ENCODE results near the gene CISH.

The CISH gene

DNA sequence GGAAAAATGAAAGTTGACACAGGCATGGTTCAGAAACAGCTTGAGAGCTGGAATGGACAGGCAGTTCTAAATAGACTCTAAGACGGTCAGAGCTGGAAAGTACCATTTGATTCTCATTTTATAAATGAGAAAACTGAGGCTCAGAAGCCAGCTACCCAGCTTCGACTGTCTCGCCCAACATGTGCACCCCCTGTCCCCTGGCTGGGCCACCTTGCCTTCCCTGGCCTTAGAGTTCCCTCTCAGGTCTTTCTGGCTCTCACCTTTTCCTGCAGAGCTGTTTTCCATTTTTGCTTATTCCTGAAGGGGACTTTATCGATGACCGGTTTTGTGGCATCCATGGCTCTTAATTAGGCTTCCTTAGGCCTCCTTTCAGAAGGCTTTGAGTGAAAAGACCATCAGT lies 45.8 kb upstream of the CISH start:
- Histone ChIP-seq H3K27me3 (ENCODE audit: insufficient read depth, low read depth, severe bottlenecking) (no peaks in the 10 kb centered on the region), H3K9me3 (ENCODE audit: severe bottlenecking) (no peaks in the 10 kb centered on the region), H3K4me3 (ENCODE audit: low read depth, low read length) (no peak overlapping the region), H3K27ac (no peak overlapping the region), H3K36me3 (no peaks in the 10 kb centered on the region)
- TF ChIP-seq, protein P1, sequence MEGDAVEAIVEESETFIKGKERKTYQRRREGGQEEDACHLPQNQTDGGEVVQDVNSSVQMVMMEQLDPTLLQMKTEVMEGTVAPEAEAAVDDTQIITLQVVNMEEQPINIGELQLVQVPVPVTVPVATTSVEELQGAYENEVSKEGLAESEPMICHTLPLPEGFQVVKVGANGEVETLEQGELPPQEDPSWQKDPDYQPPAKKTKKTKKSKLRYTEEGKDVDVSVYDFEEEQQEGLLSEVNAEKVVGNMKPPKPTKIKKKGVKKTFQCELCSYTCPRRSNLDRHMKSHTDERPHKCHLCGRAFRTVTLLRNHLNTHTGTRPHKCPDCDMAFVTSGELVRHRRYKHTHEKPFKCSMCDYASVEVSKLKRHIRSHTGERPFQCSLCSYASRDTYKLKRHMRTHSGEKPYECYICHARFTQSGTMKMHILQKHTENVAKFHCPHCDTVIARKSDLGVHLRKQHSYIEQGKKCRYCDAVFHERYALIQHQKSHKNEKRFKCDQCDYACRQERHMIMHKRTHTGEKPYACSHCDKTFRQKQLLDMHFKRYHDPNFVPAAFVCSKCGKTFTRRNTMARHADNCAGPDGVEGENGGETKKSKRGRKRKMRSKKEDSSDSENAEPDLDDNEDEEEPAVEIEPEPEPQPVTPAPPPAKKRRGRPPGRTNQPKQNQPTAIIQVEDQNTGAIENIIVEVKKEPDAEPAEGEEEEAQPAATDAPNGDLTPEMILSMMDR (IDR thresholded peaks at IDR 0.05; ENCODE audit: low read depth, low read length) = no peak
- no peak for DNase-seq

DNA sequence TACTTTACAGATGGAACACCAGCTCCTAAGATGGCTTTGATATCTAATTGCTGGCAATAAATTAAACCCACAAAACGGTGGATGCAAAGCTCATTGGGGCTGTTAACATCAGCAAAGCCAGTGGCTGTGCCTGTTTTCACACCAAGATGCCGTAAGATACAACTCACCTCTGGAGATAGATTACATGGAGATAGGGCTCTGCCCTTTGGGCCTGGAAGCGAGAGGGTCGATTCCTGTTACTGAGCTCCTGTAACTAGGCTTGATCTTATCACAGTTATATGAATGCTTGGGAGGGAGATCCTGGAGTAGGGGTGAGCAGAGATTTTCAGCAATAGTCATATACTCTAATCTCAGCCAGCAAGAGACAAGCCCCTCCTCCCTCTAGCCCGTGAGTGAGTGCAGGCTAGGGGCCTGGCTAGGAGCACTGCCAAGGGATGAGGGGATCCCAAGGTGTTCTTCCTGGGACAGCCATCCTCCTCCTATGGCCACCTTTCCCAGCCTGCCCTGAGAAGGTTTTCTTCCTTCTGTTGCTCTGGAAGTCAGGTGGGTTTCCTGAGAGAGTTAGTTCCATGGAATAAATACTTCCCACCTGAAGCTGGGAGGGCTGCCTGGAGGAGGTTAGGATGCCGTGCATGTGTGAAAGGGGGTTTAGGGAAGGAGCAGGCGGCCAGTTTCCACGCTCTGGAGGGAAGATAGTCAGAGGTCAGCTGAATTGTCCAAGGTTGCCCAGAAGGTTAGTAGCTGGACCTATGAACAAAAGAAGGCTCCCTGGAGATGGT lies 45.0 kb upstream of the CISH start:
- TF ChIP-seq, protein P1 (IDR thresholded peaks at IDR 0.05; ENCODE audit: low read depth, low read length) = no peak
- Histone ChIP-seq H3K27me3 (ENCODE audit: insufficient read depth, low read depth, severe bottlenecking) (no peaks in the 10 kb centered on the region), H3K36me3 (no peaks in the 10 kb centered on the region), H3K27ac (peak overlapping the region; percentile 86; the same call in 1 of the 2 replicates), H3K4me3 (ENCODE audit: low read depth, low read length) (no peak overlapping the region), H3K9me3 (ENCODE audit: severe bottlenecking) (no peaks in the 10 kb centered on the region)
- DNase-seq = no peak

DNA sequence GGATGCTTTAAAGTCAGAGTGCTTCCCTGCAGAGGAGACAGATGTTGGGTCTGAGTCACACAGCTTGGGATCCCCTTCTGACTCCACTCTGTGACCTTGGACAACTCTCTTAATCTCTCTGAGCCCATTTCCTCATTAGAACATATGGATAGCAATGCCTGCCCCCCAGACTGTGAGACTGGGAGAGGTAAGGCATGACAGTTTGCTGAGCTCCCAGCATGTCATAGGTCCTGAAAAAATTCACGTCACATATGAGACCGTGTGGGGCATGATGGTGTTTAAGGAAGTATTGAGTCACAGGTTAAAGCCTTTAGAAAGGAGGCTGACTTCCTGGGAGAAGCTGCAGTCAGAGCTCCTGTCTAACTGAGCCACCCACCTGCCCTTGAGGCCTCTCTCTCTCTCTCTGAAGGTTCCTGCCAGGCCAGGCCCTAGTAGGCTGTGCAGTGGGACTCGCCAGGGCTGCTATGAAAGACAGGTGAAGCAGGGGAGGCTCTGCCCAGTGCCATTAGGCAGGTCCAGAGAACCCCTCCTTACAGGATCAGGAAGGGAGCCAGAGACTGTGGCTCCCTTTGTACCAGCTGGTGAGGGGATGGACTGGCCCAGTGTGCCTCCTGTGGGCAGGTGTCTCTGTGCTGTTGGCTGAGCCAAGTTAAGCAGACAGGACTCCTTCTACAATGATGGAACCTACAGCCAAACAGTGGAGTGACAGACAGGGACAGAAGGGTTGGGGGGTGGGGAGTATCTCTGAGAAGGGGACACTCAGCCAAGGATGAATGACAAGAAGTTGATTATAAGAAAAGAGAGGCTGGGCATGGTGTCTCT lies 43.6 kb upstream of the CISH start:
- Histone ChIP-seq H3K4me3 (ENCODE audit: low read depth, low read length) (no peak overlapping the region), H3K36me3 (no peaks in the 10 kb centered on the region), H3K9me3 (ENCODE audit: severe bottlenecking) (no peaks in the 10 kb centered on the region), H3K27ac (peak overlapping the region; percentile 86), H3K27me3 (ENCODE audit: insufficient read depth, low read depth, severe bottlenecking) (no peaks in the 10 kb centered on the region)
- TF ChIP-seq, protein P1 (IDR thresholded peaks at IDR 0.05; ENCODE audit: low read depth, low read length) = no peak
- DNase-seq = peak; percentile 87

DNA sequence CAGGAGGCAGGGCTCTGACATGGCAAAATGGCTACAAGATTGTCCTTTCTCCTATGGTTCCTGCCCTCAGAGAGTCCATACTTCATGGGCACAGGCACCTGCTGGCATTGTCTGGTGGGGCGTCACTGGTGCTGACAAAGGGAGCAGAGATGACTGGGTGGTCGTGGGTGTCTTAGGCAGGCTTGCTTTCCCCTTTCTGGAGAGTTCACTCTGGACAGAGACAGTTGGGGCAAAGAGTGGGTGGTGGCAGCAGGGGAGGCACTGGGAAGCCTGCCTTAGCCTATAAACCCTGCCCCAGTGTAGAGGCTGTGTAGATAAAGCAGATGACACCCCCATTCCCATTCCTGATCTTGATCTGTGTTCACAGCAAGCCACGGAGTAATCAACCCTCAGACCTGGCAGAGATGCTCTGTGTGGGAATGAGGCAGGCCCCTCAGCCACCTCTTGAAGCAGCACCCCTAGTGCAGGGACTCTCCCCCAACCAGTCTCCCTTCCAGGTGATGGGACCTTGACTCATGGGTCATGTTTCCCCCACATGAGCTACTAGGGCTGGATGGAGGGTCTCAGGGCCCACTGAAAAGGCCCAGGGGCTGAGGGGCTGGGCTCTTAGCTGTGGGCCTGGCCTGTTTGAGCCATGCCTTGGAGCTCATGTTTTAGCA lies 42.5 kb upstream of the CISH start:
- no peak for DNase-seq
- TF ChIP-seq, protein P1 (IDR thresholded peaks at IDR 0.05; ENCODE audit: low read depth, low read length) = no peak
- Histone ChIP-seq H3K9me3 (ENCODE audit: severe bottlenecking) (no peaks in the 10 kb centered on the region), H3K4me3 (ENCODE audit: low read depth, low read length) (no peak overlapping the region), H3K27me3 (ENCODE audit: insufficient read depth, low read depth, severe bottlenecking) (no peaks in the 10 kb centered on the region), H3K36me3 (no peaks in the 10 kb centered on the region), H3K27ac (peak overlapping the region; percentile 86)

DNA sequence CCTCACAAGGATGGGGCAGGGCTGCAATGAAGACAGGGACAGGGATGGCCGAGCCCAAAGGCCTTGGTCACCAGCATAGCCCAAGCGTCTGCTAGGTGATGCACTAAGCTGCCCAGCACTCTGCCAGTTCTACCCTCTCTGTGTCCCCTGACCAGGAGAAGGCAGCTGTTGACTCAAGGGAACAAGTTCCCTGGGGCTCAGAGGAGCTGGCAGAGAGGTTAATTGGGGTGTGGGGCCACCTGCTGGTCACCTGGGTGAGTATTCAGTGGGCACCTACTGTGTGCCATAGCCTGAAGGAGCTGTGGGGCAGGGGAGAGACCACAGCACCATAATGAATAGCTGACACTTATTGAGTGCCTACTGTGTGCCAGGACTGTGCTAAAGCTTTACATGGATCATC lies 41.1 kb upstream of the CISH start:
- Histone ChIP-seq H3K27me3 (ENCODE audit: insufficient read depth, low read depth, severe bottlenecking) (no peaks in the 10 kb centered on the region), H3K4me3 (ENCODE audit: low read depth, low read length) (no peak overlapping the region), H3K9me3 (ENCODE audit: severe bottlenecking) (no peaks in the 10 kb centered on the region), H3K27ac (no peak overlapping the region), H3K36me3 (no peaks in the 10 kb centered on the region; the same call in 1 of the 2 replicates)
- TF ChIP-seq, protein P1 (IDR thresholded peaks at IDR 0.05; ENCODE audit: low read depth, low read length) = peak; percentile 64
- peak; percentile 64 for DNase-seq
